ENCODE results near the gene CD80. TPM values are rescaled to one million over a fixed set of nuclear protein-coding genes. Genes with fewer than 3 reads are reported as not detected.

The CD80 gene
- total and polyA plus RNA-seq, 4 donors, result 0.89 to 8.6 (median 4.2) TPM

DNA sequence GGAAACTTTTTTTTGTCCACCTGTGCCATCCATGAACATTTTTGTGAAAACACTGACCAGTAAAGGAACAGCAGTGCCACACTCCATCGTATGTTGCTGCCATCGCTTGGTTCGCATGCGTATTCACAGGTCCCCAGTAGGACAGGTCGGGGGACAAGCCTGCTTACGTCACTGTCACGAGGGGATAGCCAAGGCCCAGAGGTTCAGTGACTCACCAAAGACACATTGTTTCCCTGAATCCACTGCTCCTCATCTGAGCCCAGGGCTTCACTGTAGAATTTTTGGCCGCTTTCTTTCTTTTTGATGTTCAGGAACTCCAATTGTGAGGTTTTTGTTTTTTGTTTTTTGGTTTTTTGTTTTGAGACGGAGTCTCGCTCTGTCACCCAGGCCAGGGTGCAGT lies 25.8 kb upstream of the CD80 start:
- Histone ChIP-seq H3K36me3 (ENCODE audit: control insufficient read depth in 4 of 4, insufficient read depth in 4 of 4, low read length in 4 of 4) (peaks cover 0 to 7% (median 5%) of the 10 kb centered on the region in 4 donors), H3K27ac (ENCODE audit: low read depth in 1 of 2, low read length in 1 of 2) (peak overlapping the region in 1 of 2 donors; percentile 23), H3K4me1 (ENCODE audit: control insufficient read depth in 5 of 5, insufficient read depth in 5 of 5, low read length in 5 of 5) (peaks cover 0 to 5% (median 0%) of the 10 kb centered on the region in 5 donors), H3K27me3 (ENCODE audit: control insufficient read depth in 3 of 3, insufficient read depth in 3 of 3, low read length in 2 of 3) (no peaks in the 10 kb centered on the region), H3K9me3 (ENCODE audit: control insufficient read depth in 4 of 4, insufficient read depth in 3 of 4, low read length in 3 of 4) (no peaks in the 10 kb centered on the region), H3K9ac (ENCODE audit: insufficient read depth in 1 of 2, low read length in 2 of 2) (no peak overlapping the region), H3K4me3 (no peak overlapping the region)
- no peak for TF ChIP-seq CTCF (IDR thresholded peaks at IDR 0.05; ENCODE audit: control extremely low read depth, extremely low read depth)
- ATAC-seq (ENCODE audit: insufficient read depth, low FRiP score) (no peak), DNase-seq (no peak)
- WGBS, 2 donors, result 89 to 93% methylated on average over 10 of the region's 10 CpGs

DNA sequence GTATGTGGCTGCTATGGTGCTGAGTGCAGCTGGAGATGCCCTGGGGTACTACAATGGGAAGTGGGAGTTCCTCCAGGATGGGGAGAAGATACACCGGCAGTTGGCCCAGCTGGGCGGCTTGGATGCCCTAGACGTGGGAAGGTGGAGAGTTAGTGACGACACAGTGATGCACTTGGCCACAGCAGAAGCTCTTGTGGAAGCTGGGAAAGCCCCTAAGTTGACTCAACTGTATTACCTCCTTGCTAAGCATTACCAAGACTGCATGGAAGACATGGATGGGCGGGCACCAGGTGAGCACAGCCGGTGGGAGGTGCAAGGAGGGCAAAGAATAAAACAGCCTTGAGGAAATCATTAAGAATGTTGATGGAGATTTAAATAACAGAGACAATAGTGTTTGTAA lies 22.8 kb upstream of the CD80 start:
- Histone ChIP-seq H3K9ac (ENCODE audit: insufficient read depth in 1 of 2, low read length in 2 of 2) (no peak overlapping the region), H3K9me3 (ENCODE audit: control insufficient read depth in 4 of 4, insufficient read depth in 3 of 4, low read length in 3 of 4) (no peaks in the 10 kb centered on the region), H3K27ac (ENCODE audit: low read depth in 1 of 2, low read length in 1 of 2) (no peak overlapping the region), H3K4me3 (no peak overlapping the region), H3K36me3 (ENCODE audit: control insufficient read depth in 4 of 4, insufficient read depth in 4 of 4, low read length in 4 of 4) (peaks cover 0 to 4% (median 0%) of the 10 kb centered on the region in 4 donors), H3K4me1 (ENCODE audit: control insufficient read depth in 5 of 5, insufficient read depth in 5 of 5, low read length in 5 of 5) (peaks cover 0 to 6% (median 0%) of the 10 kb centered on the region in 5 donors), H3K27me3 (ENCODE audit: control insufficient read depth in 3 of 3, insufficient read depth in 3 of 3, low read length in 2 of 3) (no peaks in the 10 kb centered on the region)
- DNase-seq, result no peak
- no peak for TF ChIP-seq CTCF (IDR thresholded peaks at IDR 0.05; ENCODE audit: control extremely low read depth, extremely low read depth)
- WGBS, 2 donors, result 82 to 87% methylated on average over 6 of the region's 6 CpGs
- no peak for ATAC-seq (ENCODE audit: insufficient read depth, low FRiP score)

DNA sequence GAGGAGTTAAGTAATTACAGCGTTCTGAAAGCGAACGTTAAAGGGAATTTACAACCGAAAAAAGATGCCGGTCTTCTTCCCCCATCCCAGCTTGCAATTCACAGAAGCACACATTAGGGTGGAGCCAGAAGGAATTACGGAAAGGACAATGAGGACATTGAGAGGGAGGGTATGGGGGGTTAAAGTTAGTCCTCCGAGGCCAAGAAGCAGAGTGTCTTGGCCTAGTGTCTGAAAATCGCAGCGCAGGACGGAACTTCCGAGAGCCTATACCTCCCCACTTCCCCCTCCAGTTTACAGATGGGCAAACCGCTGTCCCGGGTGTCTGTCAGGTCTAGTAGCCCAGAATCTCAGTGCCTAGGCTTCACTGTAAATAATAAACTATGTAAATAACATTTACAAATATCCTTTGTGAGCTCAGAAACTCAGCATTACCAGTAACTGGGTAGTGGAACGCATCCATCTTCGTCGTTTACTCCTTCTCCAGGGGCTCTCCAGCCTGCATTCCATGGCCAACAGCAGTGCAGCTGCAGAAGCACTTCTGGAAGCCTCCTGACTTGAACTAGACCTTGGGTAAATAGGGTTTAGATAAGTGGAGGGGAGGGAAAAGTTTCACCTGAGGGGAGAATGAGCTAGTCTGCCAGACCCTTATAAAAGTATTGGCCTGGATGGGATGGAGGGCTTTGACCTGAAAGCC lies 20.8 kb upstream of the CD80 start:
- Histone ChIP-seq H3K36me3 (ENCODE audit: control insufficient read depth in 4 of 4, insufficient read depth in 4 of 4, low read length in 4 of 4) (no peaks in the 10 kb centered on the region), H3K9ac (ENCODE audit: insufficient read depth in 1 of 2, low read length in 2 of 2) (peak overlapping the region; percentile 67 to 95), H3K27me3 (ENCODE audit: control insufficient read depth in 3 of 3, insufficient read depth in 3 of 3, low read length in 2 of 3) (no peaks in the 10 kb centered on the region), H3K4me3 (peak overlapping the region; percentile 49), H3K9me3 (ENCODE audit: control insufficient read depth in 4 of 4, insufficient read depth in 3 of 4, low read length in 3 of 4) (no peaks in the 10 kb centered on the region), H3K4me1 (ENCODE audit: control insufficient read depth in 5 of 5, insufficient read depth in 5 of 5, low read length in 5 of 5) (peaks cover 0 to 6% (median 0%) of the 10 kb centered on the region in 5 donors), H3K27ac (ENCODE audit: low read depth in 1 of 2, low read length in 1 of 2) (peak overlapping the region; percentile 94 to 98)
- WGBS, 2 donors, result 11 to 14% methylated on average over 16 of the region's 16 CpGs
- no peak for TF ChIP-seq CTCF (IDR thresholded peaks at IDR 0.05; ENCODE audit: control extremely low read depth, extremely low read depth)
- ATAC-seq (ENCODE audit: insufficient read depth, low FRiP score) (peak; percentile 45), DNase-seq (peak; percentile 50 to 77 (median 72))
